ENCODE results near the gene BICDL1. TPM values are rescaled to one million over a fixed set of nuclear protein-coding genes. Genes with fewer than 3 reads are reported as not detected.
"Not testable (repeated sequence)": the region's sequence is repeated elsewhere in the genome, so short reads cannot be mapped to it uniquely, and the experiment has no call there.

The BICDL1 gene
- total and polyA plus RNA-seq, 5 donors from 2014 or later = 0.93 to 134 (median 1.6) TPM

DNA sequence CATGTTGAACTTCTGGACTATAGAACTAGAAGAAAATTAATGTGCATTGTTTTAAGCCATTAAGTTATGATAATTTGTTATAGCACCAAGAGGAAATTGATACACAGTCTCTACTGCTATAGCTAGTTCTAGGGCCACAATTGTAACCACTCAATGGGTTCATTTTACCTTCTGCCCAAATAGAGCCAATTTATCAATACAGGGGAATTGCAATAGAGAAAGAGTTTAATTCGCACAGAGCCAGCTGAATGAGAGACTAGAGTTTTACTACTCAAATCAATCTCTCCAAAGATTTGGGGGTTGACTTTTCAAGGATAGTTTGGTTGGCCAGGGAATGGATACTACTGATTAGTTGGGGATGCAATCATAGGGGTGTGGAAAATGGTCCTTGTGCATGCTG lies 31.9 kb upstream of the BICDL1 start:
- Histone ChIP-seq H3K4me3 (ENCODE audit: low read depth, low read length) (no peak overlapping the region), H3K27me3 (ENCODE audit: control insufficient read depth, insufficient read depth, low read length) (no peaks in the 10 kb centered on the region), H3K4me1 (ENCODE audit: control insufficient read depth, insufficient read depth, low read length, poor library complexity, severe bottlenecking) (no peaks in the 10 kb centered on the region), H3K36me3 (ENCODE audit: control insufficient read depth, insufficient read depth, low read length) (no peaks in the 10 kb centered on the region), H3K9me3 (ENCODE audit: control insufficient read depth in 2 of 2, low read length in 2 of 2) (peaks cover 9 to 23% of the 10 kb centered on the region in 2 experiments), H3K27ac (ENCODE audit: insufficient read depth, low read length, poor library complexity, severe bottlenecking) (no peak overlapping the region)
- no peak for ATAC-seq (ENCODE audit: low read depth in 2 of 2)
- Mint-ChIP-seq H3K9me3 (peaks cover 0 to 28% (median 5%) of the 10 kb centered on the region in 7 donors), H3K27ac (no peak overlapping the region), H3K4me1 (no peaks in the 10 kb centered on the region), H3K36me3 (peaks cover 3% of the 10 kb centered on the region), H3K27me3 (peaks cover 4% of the 10 kb centered on the region), H3K4me3 (no peak overlapping the region)
- no peak for DNase-seq

DNA sequence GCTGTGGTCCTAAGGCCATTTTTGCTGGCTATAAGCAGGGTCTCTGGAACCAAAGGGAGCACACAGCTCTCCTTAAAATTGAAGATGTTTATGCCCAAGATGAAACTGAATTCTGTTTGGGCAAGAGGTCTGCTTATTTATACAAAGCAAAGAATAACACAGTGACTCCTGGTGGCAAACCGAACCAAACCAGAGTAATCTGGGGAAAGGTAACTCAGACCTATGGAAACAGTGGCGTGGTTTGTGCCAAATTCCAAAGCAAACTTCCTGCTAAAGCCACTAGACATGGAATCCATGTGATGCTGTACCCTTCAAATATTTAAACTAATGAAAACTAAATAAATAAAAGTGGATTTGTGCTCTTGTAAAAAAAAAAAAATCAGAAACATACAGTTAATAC lies 29.6 kb upstream of the BICDL1 start:
- Mint-ChIP-seq H3K36me3 (peaks cover 3% of the 10 kb centered on the region), H3K27ac (no peak overlapping the region), H3K4me3 (no peak overlapping the region), H3K4me1 (peaks cover 0 to 3% (median 0%) of the 10 kb centered on the region in 4 donors), H3K27me3 (peaks cover 4% of the 10 kb centered on the region), H3K9me3 (peaks cover 0 to 28% (median 8%) of the 10 kb centered on the region in 7 donors)
- Histone ChIP-seq H3K27ac (ENCODE audit: insufficient read depth, low read length, poor library complexity, severe bottlenecking) (no peak overlapping the region), H3K4me1 (ENCODE audit: control insufficient read depth, insufficient read depth, low read length, poor library complexity, severe bottlenecking) (no peaks in the 10 kb centered on the region), H3K27me3 (ENCODE audit: control insufficient read depth, insufficient read depth, low read length) (no peaks in the 10 kb centered on the region), H3K9me3 (ENCODE audit: control insufficient read depth in 2 of 2, low read length in 2 of 2) (peaks cover 9 to 23% of the 10 kb centered on the region in 2 experiments), H3K4me3 (ENCODE audit: low read depth, low read length) (no peak overlapping the region), H3K36me3 (ENCODE audit: control insufficient read depth, insufficient read depth, low read length) (no peaks in the 10 kb centered on the region)
- DNase-seq = no peak
- ATAC-seq (ENCODE audit: low read depth in 2 of 2) = no peak

DNA sequence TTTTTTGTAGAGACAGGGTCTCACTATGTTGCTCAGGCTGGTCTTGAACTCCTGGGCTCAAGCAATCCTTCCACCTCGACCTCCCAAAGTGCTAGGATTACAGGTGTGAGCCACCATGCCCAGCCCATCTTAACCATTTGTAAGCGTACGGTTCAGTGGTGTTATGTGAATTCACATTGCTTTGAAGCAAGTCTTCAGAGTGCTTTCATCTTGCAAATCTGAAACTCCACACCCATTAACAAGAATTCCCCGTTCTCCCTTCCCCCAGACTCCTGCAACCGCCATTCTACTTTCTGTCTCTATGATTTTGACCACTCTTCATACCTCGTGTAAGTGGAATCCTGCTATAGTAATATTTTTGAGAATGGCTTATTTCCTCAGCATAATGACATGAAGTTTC lies 24.9 kb upstream of the BICDL1 start:
- no peaks in the 10 kb centered on the region for H3K9me3 ChIP-seq (ENCODE audit: control insufficient read depth in 2 of 2, low read length in 2 of 2)
- DNase-seq = peak in 1 of 3 donors; percentile 5
- H3K27me3 ChIP-seq (ENCODE audit: control insufficient read depth, insufficient read depth, low read length) = no peaks in the 10 kb centered on the region
- peak overlapping the region in 1 of 3 donors; percentile 56 for H3K27ac Mint-ChIP-seq
- no peaks in the 10 kb centered on the region for H3K36me3 Mint-ChIP-seq
- H3K36me3 ChIP-seq (ENCODE audit: control insufficient read depth, insufficient read depth, low read length) = no peaks in the 10 kb centered on the region
- H3K4me3 Mint-ChIP-seq = no peak overlapping the region
- H3K4me1 ChIP-seq (ENCODE audit: control insufficient read depth, insufficient read depth, low read length, poor library complexity, severe bottlenecking) = no peaks in the 10 kb centered on the region
- no peak for ATAC-seq (ENCODE audit: low read depth in 2 of 2)
- H3K27me3 Mint-ChIP-seq = peaks cover 19% of the 10 kb centered on the region
- H3K4me1 Mint-ChIP-seq = peaks cover 0 to 3% (median 0%) of the 10 kb centered on the region in 4 donors
- H3K27ac ChIP-seq (ENCODE audit: insufficient read depth, low read length, poor library complexity, severe bottlenecking) = no peak overlapping the region
- no peak overlapping the region for H3K4me3 ChIP-seq (ENCODE audit: low read depth, low read length)
- peaks cover 0 to 3% (median 0%) of the 10 kb centered on the region in 7 donors for H3K9me3 Mint-ChIP-seq

DNA sequence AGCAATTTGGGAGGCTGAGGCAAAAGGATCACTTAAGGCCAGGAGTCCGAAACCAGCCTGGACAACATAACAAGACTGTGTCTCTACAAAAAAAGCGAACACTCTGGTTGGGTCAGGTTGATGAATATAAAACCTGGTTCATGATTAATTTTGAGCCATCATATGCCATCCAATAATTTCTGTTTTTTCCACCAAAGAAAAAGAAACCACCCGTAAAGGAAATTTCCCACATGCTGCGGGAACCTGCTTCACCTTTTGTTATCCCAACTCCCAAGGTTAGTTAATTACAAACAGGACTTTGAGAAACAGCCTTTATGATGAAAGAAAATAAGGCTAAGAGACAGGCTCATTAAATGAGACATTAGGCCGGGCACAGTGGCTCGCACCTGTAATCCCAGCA lies 24.1 kb upstream of the BICDL1 start:
- H3K4me3 Mint-ChIP-seq = no peak overlapping the region
- H3K4me1 Mint-ChIP-seq = peaks cover 0 to 3% (median 0%) of the 10 kb centered on the region in 4 donors
- Histone ChIP-seq H3K36me3 (ENCODE audit: control insufficient read depth, insufficient read depth, low read length) (no peaks in the 10 kb centered on the region), H3K4me3 (ENCODE audit: low read depth, low read length) (no peak overlapping the region), H3K27ac (ENCODE audit: insufficient read depth, low read length, poor library complexity, severe bottlenecking) (no peak overlapping the region), H3K9me3 (ENCODE audit: control insufficient read depth in 2 of 2, low read length in 2 of 2) (no peaks in the 10 kb centered on the region), H3K27me3 (ENCODE audit: control insufficient read depth, insufficient read depth, low read length) (no peaks in the 10 kb centered on the region), H3K4me1 (ENCODE audit: control insufficient read depth, insufficient read depth, low read length, poor library complexity, severe bottlenecking) (no peaks in the 10 kb centered on the region)
- no peaks in the 10 kb centered on the region for H3K36me3 Mint-ChIP-seq
- peaks cover 0 to 3% (median 0%) of the 10 kb centered on the region in 7 donors for H3K9me3 Mint-ChIP-seq
- peaks cover 19% of the 10 kb centered on the region for H3K27me3 Mint-ChIP-seq
- DNase-seq (no peak), ATAC-seq (ENCODE audit: low read depth in 2 of 2) (no peak)
- no peak overlapping the region for H3K27ac Mint-ChIP-seq

DNA sequence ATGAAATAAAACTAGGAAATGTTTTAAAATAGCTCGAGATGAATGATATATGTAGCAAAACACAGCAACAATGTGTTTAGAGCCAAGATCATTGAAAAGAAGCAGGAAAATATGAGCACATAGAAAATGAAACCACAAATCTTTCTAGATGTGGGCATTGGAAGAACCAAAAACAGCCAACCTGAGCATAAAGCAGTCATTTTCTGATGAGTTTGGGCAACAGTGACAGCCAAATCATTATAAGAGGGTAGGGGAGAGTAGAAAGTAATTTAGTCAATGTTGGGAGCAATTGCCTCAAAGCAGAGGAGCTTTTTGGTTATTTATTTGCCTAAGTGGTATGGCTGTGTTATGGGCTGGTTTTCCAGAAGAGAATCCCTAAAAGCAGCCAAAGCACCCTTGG lies 8.8 kb upstream of the BICDL1 start:
- no peaks in the 10 kb centered on the region for H3K36me3 Mint-ChIP-seq

DNA sequence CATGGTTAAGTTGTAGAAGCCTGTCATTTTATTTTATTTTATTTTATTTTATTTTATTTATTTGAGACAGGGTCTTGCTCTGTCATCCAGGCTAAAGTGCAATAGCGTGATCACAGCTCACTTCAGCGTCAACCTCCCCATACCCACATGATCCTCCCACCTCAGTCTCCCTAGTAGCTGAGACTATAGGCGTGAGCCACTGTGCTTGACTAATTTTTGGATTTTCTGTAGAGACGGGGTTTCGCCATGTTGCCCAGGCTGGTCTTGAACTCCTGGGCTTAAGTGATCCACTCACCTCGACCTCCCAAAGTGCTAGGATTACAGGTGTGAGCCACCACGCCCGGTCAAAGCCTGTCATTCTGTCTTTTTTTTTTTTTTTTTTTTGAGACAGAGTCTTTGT lies 8.3 kb upstream of the BICDL1 start:
- not testable (repeated sequence) for H3K9me3 Mint-ChIP-seq; H3K36me3 ChIP-seq (ENCODE audit: control insufficient read depth, insufficient read depth, low read length); H3K27ac ChIP-seq (ENCODE audit: insufficient read depth, low read length, poor library complexity, severe bottlenecking); H3K4me1 Mint-ChIP-seq; ATAC-seq (ENCODE audit: low read depth in 2 of 2); H3K9me3 ChIP-seq (ENCODE audit: control insufficient read depth in 2 of 2, low read length in 2 of 2); H3K4me1 ChIP-seq (ENCODE audit: control insufficient read depth, insufficient read depth, low read length, poor library complexity, severe bottlenecking); H3K4me3 ChIP-seq (ENCODE audit: low read depth, low read length); H3K27ac Mint-ChIP-seq; H3K4me3 Mint-ChIP-seq; DNase-seq; H3K36me3 Mint-ChIP-seq; H3K27me3 ChIP-seq (ENCODE audit: control insufficient read depth, insufficient read depth, low read length)
- peaks cover 36% of the 10 kb centered on the region for H3K27me3 Mint-ChIP-seq

More for the DNA sequence above, 8.8 kb upstream of the BICDL1 start:
- H3K27ac ChIP-seq (ENCODE audit: insufficient read depth, low read length, poor library complexity, severe bottlenecking) = no peak overlapping the region
- H3K4me3 ChIP-seq (ENCODE audit: low read depth, low read length) = no peak overlapping the region
- H3K9me3 ChIP-seq (ENCODE audit: control insufficient read depth in 2 of 2, low read length in 2 of 2) = no peaks in the 10 kb centered on the region
- ATAC-seq (ENCODE audit: low read depth in 2 of 2) = no peak
- peaks cover 36% of the 10 kb centered on the region for H3K27me3 Mint-ChIP-seq
- peak in 1 of 3 donors; percentile 23 for DNase-seq
- H3K27ac Mint-ChIP-seq = no peak overlapping the region
- H3K36me3 ChIP-seq (ENCODE audit: control insufficient read depth, insufficient read depth, low read length) = no peaks in the 10 kb centered on the region
- peaks cover 2% of the 10 kb centered on the region for H3K27me3 ChIP-seq (ENCODE audit: control insufficient read depth, insufficient read depth, low read length)
- no peaks in the 10 kb centered on the region for H3K9me3 Mint-ChIP-seq
- H3K4me3 Mint-ChIP-seq = no peak overlapping the region
- H3K4me1 Mint-ChIP-seq = peaks cover 0 to 6% (median 6%) of the 10 kb centered on the region in 4 donors
- H3K4me1 ChIP-seq (ENCODE audit: control insufficient read depth, insufficient read depth, low read length, poor library complexity, severe bottlenecking) = no peaks in the 10 kb centered on the region

DNA sequence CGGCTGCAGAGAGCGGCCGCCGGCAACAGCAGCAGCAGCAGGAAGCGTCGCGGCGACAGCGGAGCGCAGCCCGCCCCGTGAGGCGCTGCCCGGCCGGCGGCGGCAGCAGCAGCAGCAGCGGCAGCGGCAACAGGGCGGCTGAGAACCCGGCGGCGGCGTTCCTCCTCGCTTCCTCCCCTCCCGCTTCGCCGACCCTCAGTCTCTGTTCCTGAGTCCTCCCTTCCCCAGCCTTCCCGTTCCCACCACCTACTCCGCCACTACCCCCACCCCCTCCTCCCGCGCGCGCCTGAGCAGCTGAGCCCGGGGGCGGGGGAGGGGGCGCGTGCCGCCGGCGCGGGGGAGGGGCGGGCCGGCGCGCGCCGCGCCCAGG lies 310 bp downstream of the BICDL1 start:
- H3K4me1 ChIP-seq (ENCODE audit: control insufficient read depth, insufficient read depth, low read length, poor library complexity, severe bottlenecking) = peaks cover 25% of the 10 kb centered on the region
- H3K4me1 Mint-ChIP-seq = peaks cover 25 to 36% (median 31%) of the 10 kb centered on the region in 4 donors
- ATAC-seq (ENCODE audit: low read depth in 2 of 2) (no peak), DNase-seq (no peak)
- peaks cover 7% of the 10 kb centered on the region for H3K36me3 ChIP-seq (ENCODE audit: control insufficient read depth, insufficient read depth, low read length)
- peaks cover 2% of the 10 kb centered on the region for H3K27me3 ChIP-seq (ENCODE audit: control insufficient read depth, insufficient read depth, low read length)
- peaks cover 0 to 1% (median 0%) of the 10 kb centered on the region in 7 donors for H3K9me3 Mint-ChIP-seq
- no peak overlapping the region for H3K27ac Mint-ChIP-seq
- H3K27me3 Mint-ChIP-seq = peaks cover 25% of the 10 kb centered on the region
- peak overlapping the region; percentile 85 for H3K27ac ChIP-seq (ENCODE audit: insufficient read depth, low read length, poor library complexity, severe bottlenecking)
- H3K4me3 Mint-ChIP-seq = peak overlapping the region in 2 of 4 donors; percentile 74 to 87
- peaks cover 9% of the 10 kb centered on the region for H3K36me3 Mint-ChIP-seq
- no peaks in the 10 kb centered on the region for H3K9me3 ChIP-seq (ENCODE audit: control insufficient read depth in 2 of 2, low read length in 2 of 2)
- H3K4me3 ChIP-seq (ENCODE audit: low read depth, low read length) = no peak overlapping the region

DNA sequence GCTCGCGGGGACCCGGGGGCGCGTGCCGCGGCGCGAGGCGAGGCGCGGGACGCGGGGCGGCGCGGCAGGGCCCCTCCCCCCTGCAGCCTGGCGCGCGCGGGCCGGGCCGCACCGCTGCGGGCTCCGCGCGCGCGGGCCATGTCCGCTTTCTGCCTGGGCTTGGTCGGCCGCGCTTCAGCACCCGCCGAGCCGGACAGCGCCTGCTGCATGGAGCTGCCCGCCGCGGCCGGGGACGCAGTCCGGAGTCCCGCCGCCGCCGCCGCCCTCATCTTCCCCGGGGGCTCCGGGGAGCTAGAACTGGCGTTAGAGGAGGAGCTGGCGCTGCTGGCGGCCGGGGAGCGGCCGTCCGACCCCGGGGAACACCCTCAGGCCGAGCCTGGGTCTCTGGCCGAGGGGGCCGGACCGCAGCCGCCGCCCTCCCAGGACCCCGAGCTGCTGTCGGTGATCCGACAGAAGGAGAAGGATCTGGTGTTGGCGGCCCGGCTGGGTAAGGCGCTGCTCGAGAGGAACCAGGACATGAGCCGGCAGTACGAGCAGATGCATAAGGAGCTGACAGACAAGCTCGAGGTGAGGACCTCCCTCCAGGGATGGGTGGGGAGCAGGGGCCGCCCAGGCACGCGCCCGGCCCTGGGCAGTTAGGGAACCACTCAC lies 820 bp downstream of the BICDL1 start:
- H3K4me3 Mint-ChIP-seq = peak overlapping the region; percentile 86 to 94 (median 94)

More for the DNA sequence above, 820 bp downstream of the BICDL1 start:
- H3K27me3 Mint-ChIP-seq = peaks cover 20% of the 10 kb centered on the region
- peaks cover 9% of the 10 kb centered on the region for H3K36me3 Mint-ChIP-seq
- peak; percentile 59 to 65 (median 64) for DNase-seq
- Histone ChIP-seq H3K4me1 (ENCODE audit: control insufficient read depth, insufficient read depth, low read length, poor library complexity, severe bottlenecking) (peaks cover 25% of the 10 kb centered on the region), H3K4me3 (ENCODE audit: low read depth, low read length) (peak overlapping the region; percentile 90), H3K36me3 (ENCODE audit: control insufficient read depth, insufficient read depth, low read length) (peaks cover 10% of the 10 kb centered on the region), H3K27me3 (ENCODE audit: control insufficient read depth, insufficient read depth, low read length) (no peaks in the 10 kb centered on the region), H3K27ac (ENCODE audit: insufficient read depth, low read length, poor library complexity, severe bottlenecking) (peak overlapping the region; percentile 61), H3K9me3 (ENCODE audit: control insufficient read depth in 2 of 2, low read length in 2 of 2) (no peaks in the 10 kb centered on the region)
- peaks cover 0 to 1% (median 0%) of the 10 kb centered on the region in 7 donors for H3K9me3 Mint-ChIP-seq
- H3K27ac Mint-ChIP-seq = peak overlapping the region in 2 of 3 donors; percentile 75 to 77
- H3K4me1 Mint-ChIP-seq = peaks cover 28 to 36% (median 32%) of the 10 kb centered on the region in 4 donors
- no peak for ATAC-seq (ENCODE audit: low read depth in 2 of 2)
